ENCODE data around the gene CCDC88A. TPM values are rescaled to one million over a fixed set of nuclear protein-coding genes. Genes with fewer than 3 reads are reported as not detected.
"Not testable (repeated sequence)": the region's sequence is repeated elsewhere in the genome, so short reads cannot be mapped to it uniquely, and the experiment has no call there.

CCDC88A gene
- total RNA-seq, 2 experiments from 2014 or later, result 14.0 to 14.4 TPM

DNA sequence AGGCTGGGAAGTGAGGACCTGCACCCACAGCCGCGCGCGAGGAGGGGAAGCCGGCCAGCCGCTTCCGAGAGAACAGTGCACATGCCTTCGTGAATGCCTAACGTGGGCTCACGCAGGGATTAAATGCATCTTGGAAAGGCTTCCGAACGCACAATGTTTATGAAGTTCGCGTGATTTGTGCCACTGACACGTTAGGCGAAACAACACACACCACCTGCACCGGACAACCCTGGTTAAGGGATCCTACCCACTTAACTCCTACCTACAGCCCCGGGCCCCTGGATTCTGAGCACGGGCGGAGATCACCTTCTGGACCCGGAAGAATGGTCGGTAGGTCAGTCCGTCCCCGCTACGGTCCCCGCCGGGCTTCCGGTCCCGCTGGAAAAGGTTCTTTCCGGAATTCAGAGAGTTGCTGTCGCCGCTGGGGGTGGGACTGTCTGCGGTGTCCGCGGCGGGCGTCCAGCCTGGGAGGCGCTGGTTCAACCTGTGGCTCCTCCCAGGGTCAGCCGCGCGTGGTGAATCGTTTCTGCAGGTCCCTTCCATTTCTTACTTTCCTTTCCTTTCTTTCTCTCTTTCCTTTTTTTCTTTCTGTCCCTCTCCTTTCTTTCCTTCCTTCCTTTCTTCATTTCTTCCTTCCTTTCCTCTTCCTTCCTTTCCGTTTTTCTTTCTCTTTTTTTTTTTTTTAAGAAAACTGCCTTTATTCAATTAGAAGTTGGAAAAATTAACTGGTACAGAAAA is 150.6 kb downstream of the CCDC88A start, which contains the start of gene MTIF2:
Gene MTIF2, minus strand, starts transcription at position 325 of the 738 bp plus-strand sequence. CDS start 5,373 bp downstream, outside the sequence.
- peaks cover 10% of the 10 kb centered on the region for H3K36me3 Mint-ChIP-seq
- peaks cover 18% of the 10 kb centered on the region for H3K4me1 Mint-ChIP-seq
- peaks cover 3% of the 10 kb centered on the region for H3K27me3 Mint-ChIP-seq
- peak within 1 kb of the TSS; percentile 92 for H3K27ac Mint-ChIP-seq
- H3K4me3 Mint-ChIP-seq, result peak within 1 kb of the TSS; percentile 90
- H3K9me3 Mint-ChIP-seq, result no peaks in the 10 kb centered on the region
- peak; percentile 91 for DNase-seq

DNA sequence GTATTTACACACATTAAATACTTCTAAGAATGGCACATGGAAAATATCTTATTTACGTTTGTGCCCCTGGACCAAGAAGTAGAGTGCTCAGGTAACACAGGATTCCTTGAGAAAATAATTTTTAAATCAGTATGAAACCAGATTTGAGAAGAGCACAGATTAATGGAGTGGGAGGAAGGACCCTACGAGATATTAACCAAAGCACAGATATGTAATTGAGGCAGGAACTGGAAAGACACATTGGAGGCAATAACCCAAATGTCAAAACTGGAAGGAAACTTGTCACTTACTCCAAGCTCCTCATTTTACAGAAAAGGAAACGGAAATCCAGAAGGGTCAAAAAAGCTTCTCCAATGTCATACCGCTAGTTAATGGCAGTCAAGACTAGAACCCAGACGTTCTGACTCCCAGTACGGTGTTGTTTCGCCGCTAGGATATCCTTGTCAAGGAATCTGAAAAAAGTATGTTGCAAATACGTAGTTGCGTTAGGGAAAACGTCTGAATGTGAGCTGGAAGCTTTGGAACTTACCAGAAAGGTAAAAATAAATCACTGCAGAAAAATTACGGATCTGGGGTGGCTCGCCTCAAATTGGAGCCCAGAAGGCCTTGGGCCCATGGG is 151.3 kb downstream of the CCDC88A start:
- Mint-ChIP-seq H3K27ac (peak overlapping the region; percentile 92), H3K4me3 (peak overlapping the region; percentile 90), H3K9me3 (no peaks in the 10 kb centered on the region), H3K36me3 (peaks cover 10% of the 10 kb centered on the region), H3K27me3 (no peaks in the 10 kb centered on the region), H3K4me1 (peaks cover 18% of the 10 kb centered on the region)
- DNase-seq, result no peak

DNA sequence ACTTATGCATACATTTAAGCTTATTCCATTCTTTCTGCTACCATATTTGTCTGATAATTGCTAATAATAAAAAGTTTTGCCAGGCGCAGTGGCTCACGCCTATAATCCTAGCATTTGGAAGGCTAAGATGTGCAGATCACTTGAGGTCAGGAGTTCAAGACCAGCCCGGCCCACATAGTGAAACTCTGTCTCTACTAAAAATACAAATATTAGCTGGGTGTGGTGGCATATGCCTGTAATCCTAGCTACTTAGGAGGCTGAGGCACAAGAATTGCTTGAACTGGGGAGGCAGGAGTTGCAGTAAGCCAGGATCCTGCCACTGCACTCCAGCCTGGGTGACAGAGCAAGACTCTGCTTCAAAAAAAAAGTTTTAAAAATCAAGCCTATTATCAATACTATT is 160.1 kb downstream of the CCDC88A start:
- H3K36me3 Mint-ChIP-seq, result peaks cover 15% of the 10 kb centered on the region
- not testable (repeated sequence) for H3K27me3 Mint-ChIP-seq, H3K9me3 Mint-ChIP-seq, DNase-seq, H3K4me1 Mint-ChIP-seq, H3K4me3 Mint-ChIP-seq, H3K27ac Mint-ChIP-seq

DNA sequence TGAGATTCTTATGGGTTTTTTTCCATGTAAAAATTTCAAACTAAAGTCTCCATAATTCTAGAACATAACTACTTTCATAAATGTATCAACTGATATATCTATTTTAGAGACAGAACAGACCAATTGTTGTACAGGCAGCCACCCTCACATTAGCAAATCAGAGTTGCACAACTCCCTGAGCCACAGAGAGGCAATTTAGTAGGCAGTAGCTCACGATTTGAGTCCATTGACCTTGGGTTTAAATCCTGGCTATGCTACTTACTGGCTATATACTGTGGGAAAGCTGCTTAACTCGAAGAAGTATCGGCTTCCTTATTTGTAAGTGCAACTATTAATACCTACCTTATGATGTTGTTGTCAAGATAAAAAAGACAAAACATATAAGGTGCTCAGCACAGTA is 166.8 kb downstream of the CCDC88A start:
- Mint-ChIP-seq H3K4me1 (peaks cover 1% of the 10 kb centered on the region), H3K27ac (no peak overlapping the region), H3K9me3 (no peaks in the 10 kb centered on the region), H3K36me3 (peaks cover 17% of the 10 kb centered on the region), H3K4me3 (no peak overlapping the region), H3K27me3 (no peaks in the 10 kb centered on the region)
- no peak for DNase-seq

DNA sequence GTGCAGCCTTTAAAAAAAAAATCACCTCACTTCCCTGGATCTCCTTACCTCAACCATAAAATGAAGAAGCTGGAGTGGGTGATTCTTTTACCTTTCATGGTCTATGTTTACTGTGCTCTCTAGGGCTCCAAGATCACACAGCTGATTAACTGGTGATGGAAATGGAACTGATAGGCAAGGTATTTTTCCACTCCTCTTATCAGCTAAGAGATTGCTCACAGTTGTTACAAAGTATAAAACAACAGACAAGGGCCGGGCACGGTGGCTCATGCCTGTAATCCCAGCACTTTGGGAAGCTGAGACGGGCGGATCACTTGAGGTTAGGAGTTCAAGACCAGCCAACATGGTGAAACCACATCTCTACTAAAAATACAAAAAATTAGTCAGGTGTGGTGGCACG is 172.6 kb downstream of the CCDC88A start:
- Mint-ChIP-seq H3K27me3 (no peaks in the 10 kb centered on the region), H3K27ac (no peak overlapping the region), H3K4me3 (no peak overlapping the region), H3K4me1 (peaks cover 1% of the 10 kb centered on the region), H3K9me3 (no peaks in the 10 kb centered on the region), H3K36me3 (peaks cover 15% of the 10 kb centered on the region)
- DNase-seq, result no peak

DNA sequence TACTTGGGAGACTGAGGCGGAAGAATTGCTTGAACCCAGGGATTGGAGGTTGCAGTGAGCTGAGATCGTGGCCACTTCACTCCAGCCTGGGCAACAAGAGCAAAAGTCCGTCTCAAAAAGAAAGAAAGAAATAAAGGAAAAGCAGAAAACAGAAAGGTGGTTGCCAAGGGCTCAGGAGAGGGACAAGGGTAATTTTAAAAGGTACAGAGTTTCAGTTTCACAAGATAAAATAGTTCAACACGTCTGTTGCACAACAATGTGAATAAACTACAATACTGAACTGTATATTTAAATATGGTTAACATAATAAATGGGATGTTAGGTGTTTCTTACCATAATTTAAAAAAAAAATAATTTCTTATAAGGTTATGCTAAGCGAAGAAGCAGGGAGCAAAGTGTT is 174.2 kb downstream of the CCDC88A start:
- Mint-ChIP-seq H3K9me3 (no peaks in the 10 kb centered on the region), H3K36me3 (peaks cover 13% of the 10 kb centered on the region), H3K27ac (no peak overlapping the region)

DNA sequence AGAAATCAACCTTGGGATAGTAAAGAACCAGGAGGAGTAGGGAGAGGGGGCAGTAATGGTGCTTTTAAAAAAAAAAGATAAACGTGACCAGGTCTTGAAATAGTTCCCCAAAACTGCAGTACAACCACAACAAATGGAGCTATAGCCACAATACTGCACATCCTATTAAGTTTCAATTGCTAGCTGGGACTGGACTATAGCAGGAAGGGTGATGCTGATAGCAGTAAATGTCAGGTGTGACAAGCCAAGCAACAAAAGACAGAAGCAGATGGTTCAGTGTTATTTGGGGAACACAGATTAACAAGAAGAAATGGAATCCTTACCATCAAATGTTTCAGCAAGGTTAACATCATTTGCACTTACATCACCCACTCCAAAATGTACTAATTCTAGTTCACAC is 177.0 kb downstream of the CCDC88A start:
- H3K9me3 Mint-ChIP-seq, result no peaks in the 10 kb centered on the region
- H3K27me3 Mint-ChIP-seq, result no peaks in the 10 kb centered on the region
- H3K4me3 Mint-ChIP-seq, result no peak overlapping the region
- no peak for DNase-seq
- peaks cover 15% of the 10 kb centered on the region for H3K36me3 Mint-ChIP-seq
- H3K4me1 Mint-ChIP-seq, result peaks cover 1% of the 10 kb centered on the region
- H3K27ac Mint-ChIP-seq, result no peak overlapping the region

More for the DNA sequence above, 174.2 kb downstream of the CCDC88A start:
- Mint-ChIP-seq H3K4me3 (no peak overlapping the region), H3K27me3 (no peaks in the 10 kb centered on the region), H3K4me1 (peaks cover 1% of the 10 kb centered on the region)
- DNase-seq, result no peak

DNA sequence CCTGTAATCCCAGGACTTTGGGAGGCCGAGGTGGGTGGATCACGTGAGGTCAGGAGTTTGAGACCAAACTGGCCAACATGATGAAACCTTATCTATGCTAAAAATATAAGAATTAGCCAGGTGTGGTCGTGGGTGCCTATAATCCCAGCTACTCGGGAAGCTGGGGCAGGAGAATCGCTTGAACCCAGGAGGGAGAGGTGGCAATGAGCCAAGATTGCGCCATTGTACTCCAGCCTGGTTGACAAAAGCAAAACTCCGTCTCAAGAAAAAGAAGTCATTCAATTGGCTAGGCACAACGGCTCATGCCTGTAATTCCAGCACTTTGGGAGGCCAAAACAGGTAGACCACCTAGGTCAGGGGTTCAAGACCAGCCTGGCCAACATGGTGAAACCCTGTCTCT is 178.1 kb downstream of the CCDC88A start:
- H3K36me3 Mint-ChIP-seq, result peaks cover 15% of the 10 kb centered on the region
- H3K4me3 Mint-ChIP-seq, H3K27me3 Mint-ChIP-seq, H3K9me3 Mint-ChIP-seq, DNase-seq, H3K4me1 Mint-ChIP-seq, H3K27ac Mint-ChIP-seq: not testable (repeated sequence)

DNA sequence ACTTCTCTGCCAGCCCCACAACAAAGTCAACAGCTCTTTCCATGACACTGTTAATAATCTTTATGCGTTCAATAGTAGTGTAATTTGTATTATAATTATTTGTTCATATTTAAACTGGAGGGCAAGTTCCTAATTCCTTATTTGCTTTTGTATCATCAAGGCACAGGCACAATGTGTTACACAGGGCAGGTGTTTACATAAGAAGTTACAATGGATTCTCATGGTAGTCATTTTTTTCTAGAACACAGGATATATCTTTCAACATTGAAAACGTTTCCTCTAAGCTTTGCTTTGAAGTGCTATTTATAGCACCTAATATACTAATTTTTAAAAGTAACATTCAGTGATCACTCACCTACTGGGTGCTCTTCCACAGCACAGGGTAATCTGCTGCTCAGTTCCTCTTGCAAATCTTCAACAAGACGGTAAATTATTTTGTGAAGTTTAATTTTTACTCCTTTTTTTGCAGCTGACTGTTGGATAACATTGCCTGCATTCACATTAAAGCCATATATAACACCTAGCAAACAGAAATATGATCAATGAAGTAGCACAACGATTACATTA is 179.9 kb downstream of the CCDC88A start:
- Mint-ChIP-seq H3K27ac (no peak overlapping the region), H3K36me3 (peaks cover 28% of the 10 kb centered on the region), H3K4me3 (no peak overlapping the region), H3K4me1 (peaks cover 19% of the 10 kb centered on the region), H3K9me3 (no peaks in the 10 kb centered on the region), H3K27me3 (no peaks in the 10 kb centered on the region)
- DNase-seq, result no peak

Other genes starting within 250 kb of the CCDC88A start
- 1 to 10 TPM; 5.8 to 7.8 TPM for gene CLHC1, start 187.6 kb downstream of the CCDC88A start, total RNA-seq
- gene RPS27A, start 187.2 kb downstream of the CCDC88A start, total RNA-seq, result 1,000 to 10,000 TPM; 1,246 to 1,356 TPM
- 10 to 100 TPM; 63.9 to 67.9 TPM for gene MTIF2, start 150.6 kb downstream of the CCDC88A start, total RNA-seq
- gene CFAP36, start 99.9 kb upstream of the CCDC88A start, total RNA-seq, result 10 to 100 TPM; 24.2 to 25.4 TPM
- gene PPP4R3B, start 197.8 kb upstream of the CCDC88A start, total RNA-seq, result 10 to 100 TPM; 82.6 to 84.0 TPM

Data from activated naive CD8-positive, alpha-beta T cell treated with anti-CD3 and anti-CD28 coated beads for 36 hours (primary cell).